AG09309 (cell line): Measurements from ENCODE around the gene RNF11.

ENCODE experiments used
- DNase-seq: peaks from one replicate; pipeline ENCODE4 v3.0.0-alpha.2; 2010; ENCODE audit warnings: low read depth
- H3K4me3 ChIP-seq: 2 replicates; pipeline ENCODE4 v1.5.1; 2011; ENCODE audit warnings: mild to moderate bottlenecking, low read depth, low read length, moderate library complexity; ENCODE audit not compliant: control insufficient read depth
- CTCF ChIP-seq: IDR thresholded peaks from 2 replicates; pipeline ENCODE4 v1.5.1; 2011; ENCODE audit warnings: mild to moderate bottlenecking, low read depth, low read length, inconsistent platforms; ENCODE audit not compliant: insufficient read depth, control insufficient read depth; ENCODE audit errors: missing control alignments

The RNF11 gene

GRCh38 chr1:51293898-51294515, 57.9 kb downstream of the RNF11 start:
- H3K4me3 ChIP-seq = no peak overlapping the region
- no peak for TF ChIP-seq CTCF
- no peak for DNase-seq

GRCh38 chr1:51294566-51295184, 58.6 kb downstream of the RNF11 start:
- no peak for TF ChIP-seq CTCF
- DNase-seq = no peak
- H3K4me3 ChIP-seq = no peak overlapping the region

- DNase-seq = no peak
- TF ChIP-seq CTCF = no peak
- H3K4me3 ChIP-seq = no peak overlapping the region
These were observed 59.9 kb downstream of the RNF11 start for GRCh38 chr1:51295926-51296325.

GRCh38 chr1:51296383-51297357, 60.6 kb downstream of the RNF11 start:
- TF ChIP-seq CTCF = peak; percentile 97
- DNase-seq = peak; percentile 29
- H3K4me3 ChIP-seq = peak overlapping the region; percentile 48

- H3K4me3 ChIP-seq = no peak overlapping the region; the same call in 1 of the 2 replicates
- DNase-seq = no peak
- TF ChIP-seq CTCF = no peak
These were observed 61.6 kb downstream of the RNF11 start for GRCh38 chr1:51297401-51298321.

- DNase-seq = no peak
- TF ChIP-seq CTCF = no peak
- H3K4me3 ChIP-seq = no peak overlapping the region
These were observed 62.2 kb downstream of the RNF11 start for GRCh38 chr1:51298322-51298705.
